ENCODE data around the gene PALS1.
"Not testable (repeated sequence)": the region's sequence is repeated elsewhere in the genome, so short reads cannot be mapped to it uniquely, and the experiment has no call there.

The PALS1 gene

DNA sequence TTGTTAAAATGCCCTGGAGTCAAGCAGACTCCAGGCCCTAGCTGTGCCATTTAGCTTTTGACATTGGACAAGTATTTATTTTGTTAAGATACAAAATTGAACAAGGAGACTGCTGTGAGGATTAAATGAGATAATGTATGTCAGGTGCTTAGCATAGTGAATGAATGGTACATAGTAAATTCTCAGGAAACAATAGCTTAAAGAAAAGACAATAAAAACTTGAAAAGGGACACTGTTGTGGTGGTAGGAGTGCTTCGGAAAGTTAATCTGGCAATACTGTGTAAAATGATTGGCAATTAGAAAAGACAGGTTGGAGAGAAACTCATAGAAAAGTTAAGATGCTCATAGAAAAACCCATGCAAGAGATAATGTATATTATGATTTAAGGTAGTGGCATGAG, 19.7 kb downstream of the PALS1 start:
- no peak for DNase-seq

DNA sequence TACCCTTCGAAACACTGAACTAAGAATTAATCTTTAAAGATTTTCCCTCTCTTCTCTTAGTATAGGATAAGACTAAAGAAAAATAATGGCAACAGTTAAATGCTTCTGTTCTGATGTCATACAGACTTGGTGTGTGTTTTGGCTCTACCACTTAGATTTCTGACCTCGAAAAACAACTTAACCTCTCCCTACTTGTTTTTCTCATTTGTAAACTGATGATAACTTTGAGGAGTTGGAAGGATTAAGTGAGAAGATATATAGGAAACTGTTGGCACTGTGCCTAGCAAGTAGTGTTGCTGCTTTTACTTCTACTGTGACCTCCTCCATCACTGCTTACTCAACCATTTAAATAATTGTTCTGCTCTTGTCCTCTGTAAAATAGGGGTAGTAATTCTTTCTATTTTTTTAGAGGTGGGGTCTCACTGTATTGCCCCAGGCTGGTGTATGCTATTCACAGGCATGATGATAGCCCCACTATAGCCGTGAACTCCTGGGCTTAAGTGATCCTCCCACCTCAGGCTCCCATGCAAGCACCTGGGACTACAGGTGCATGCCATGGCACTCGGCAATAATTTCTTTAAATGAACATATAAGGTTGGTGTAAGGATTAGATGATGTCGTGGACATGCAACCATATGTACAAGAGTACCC, 22.4 kb downstream of the PALS1 start:
- DNase-seq: no peak

DNA sequence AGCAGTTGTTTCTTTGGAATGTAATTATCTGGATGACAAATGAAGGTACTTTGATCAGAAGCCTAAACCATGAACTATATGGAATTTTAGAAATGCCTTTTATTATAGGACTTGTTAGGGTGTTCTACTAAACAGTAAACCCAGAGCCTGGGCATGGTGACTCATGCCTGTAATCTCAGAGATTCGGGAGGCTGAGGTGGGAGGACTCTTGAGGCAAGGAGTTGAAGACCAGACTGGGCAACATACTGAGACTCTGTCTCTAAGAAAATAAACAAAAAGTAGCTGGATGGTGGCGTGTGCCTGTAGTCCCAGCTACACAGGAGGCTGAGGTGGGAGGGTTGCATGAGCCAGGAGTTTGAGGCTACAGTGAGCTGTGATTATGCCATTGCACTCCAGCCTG, 23.9 kb downstream of the PALS1 start:
- no peak for DNase-seq

DNA sequence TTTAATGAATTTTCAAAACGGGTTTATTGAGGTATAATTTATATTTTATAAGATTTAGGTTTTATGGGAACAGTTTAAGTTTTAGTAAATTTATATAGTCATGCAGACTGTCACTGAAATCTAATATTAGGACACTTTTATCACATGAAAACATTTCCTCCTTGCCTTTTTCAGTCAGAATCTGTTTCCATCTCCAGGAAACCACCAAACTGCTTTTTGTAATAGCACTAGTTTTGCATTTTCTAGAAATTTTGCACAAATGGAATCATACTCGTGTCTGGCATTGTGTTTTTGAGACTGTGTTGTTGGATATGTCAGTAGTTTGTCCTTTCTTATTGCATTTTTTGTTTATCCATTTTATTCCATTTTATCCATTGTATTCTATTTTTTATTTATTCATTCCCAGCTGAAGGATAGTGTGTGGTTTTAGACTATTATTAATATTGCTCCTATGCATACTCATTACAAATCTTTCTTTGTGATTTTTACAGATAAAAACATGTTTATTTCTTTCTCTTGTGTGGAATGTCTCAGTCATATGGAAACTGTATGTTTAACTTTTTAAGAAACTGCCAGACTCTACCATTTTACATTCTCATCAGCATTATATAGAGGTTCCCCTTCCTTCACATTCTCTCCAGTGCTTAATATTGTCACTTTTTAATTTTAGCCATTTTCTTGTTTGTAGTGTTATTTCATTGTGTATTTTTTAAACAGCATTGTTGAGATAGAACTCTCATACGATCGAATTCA, 26.5 kb downstream of the PALS1 start:
- DNase-seq: no peak

DNA sequence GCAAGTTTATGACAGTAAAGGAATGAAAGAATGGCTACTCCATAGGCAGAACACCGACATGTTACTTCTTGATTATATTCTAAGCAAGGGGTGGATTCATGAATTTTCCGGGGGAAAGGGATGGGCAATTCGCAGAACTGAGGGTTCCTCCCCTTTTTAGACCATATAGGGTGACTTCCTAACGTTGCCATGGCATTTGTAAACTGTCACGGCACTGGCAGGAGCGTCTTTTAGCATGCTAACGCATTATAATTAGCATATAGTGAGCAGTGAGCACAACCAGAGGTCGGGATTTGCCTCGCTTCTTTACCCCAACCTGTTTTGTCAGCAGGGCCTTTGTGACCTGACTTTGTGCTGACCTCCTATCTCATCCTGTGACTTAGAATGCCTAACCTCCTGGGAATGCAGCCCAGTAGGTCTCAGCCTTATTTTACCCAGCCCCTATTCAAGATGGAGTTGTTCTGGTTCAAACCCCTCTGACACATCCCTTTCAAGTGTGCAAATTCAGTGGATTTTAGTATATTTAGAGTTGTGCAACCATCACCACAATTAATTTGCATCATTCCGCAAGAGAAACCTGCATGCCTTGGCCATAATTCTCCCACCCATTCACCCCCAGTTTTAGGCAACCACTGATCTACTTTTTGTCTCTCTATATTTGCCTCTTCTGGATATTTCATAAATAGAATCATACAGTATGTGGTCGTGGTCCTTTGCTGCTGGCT, 27.4 kb downstream of the PALS1 start:
- DNase-seq: no peak

DNA sequence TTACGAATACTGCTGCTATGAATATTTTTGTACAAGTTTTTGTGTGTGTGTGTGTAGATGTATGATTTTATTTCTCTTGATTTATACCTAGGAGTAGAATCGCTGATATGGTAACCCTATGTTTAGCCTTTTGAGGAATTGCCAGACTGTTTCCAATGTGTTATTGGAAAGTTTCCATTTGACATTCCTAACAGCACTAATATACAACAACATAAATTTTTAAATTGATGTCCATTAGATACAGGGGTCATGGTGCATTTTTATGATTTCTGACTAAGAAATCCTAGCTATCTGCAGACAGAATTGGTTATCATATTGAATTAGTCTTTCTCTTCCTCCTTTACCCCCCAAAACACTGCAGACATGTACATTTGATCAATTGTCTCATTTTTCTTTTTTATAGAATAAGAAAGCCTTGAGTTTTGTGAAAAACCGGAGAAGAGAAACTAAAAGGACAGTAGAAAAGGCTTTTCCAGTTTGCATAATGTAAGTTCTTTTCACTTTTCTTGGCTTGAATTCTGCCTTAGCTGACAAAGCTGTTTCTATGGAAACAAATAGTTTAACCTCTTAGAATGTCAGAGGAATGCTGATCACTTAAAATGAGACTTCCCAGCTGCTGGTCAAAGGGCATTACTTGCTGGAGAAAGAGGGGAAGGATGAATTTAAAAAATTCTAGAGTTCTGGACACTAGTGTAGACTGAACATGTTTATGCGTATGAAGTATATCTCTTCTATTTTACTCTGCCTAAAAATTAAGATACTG, 28.2 kb downstream of the PALS1 start:
- DNase-seq: no peak

DNA sequence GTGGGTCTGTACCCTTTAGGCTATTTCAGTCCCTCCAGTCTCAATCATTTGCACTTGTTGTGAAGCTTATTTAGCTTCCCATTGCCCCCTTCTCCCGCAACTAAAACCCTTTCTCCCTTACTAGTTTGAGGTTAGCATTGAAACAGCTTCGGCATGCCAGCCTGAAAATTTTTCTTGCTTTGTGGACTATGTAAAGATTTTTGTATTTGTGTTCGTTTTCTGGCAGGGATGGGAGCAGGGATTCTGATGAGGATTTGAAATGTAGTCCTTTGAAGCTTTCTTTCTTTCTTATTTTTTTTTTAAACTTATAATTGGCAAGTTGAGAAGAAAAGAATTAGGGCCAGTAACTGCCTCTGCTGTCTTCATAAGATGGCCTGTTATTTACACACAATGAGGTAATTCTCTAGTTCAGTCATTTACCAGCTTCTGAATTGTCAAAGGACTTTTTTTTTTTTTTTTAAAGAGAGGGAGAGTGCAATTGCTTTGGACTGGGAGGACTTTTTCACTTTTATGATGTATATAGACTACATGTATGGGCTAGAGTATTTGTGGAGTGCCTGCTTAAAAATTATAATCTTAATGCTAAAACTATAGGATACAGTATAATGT, 29.0 kb downstream of the PALS1 start:
- DNase-seq: no peak

DNA sequence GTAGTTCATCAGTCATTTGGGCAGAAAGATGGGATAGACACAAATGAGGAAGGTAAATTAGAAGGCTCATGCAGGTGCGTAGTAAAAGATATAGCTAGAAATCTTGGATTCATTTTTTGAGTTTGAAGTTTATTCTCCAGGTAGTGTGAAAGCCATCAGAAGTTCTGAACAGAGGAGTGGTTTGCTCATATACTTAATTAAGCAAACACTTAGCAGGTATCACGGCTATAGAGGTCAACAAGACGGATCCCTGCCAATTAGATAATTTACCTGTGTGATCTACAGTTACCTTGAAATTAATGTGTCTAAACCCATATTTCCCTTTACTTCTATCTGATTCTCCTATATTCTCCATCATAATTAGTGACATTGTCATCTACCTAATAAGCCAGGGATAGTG, 29.7 kb downstream of the PALS1 start:
- DNase-seq: no peak

DNA sequence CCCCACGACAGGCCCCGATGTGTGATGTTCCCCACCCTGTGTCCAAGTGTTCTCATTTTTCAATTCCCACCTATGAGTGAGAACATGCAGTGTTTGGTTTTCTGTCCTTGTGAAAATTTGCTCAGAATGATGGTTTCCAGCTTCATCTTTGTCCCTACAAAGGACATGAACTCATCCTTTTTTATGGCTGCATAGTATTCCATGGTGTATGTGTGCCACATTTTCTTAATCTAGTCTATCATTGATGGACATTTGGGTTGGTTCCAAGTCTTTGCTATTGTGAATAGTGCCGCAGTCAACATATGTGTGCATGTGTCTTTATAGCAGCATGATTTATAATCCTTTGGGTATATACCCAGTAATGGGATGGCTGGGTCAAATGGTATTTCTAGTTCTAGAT, 32.0 kb downstream of the PALS1 start:
- DNase-seq: not testable (repeated sequence)

DNA sequence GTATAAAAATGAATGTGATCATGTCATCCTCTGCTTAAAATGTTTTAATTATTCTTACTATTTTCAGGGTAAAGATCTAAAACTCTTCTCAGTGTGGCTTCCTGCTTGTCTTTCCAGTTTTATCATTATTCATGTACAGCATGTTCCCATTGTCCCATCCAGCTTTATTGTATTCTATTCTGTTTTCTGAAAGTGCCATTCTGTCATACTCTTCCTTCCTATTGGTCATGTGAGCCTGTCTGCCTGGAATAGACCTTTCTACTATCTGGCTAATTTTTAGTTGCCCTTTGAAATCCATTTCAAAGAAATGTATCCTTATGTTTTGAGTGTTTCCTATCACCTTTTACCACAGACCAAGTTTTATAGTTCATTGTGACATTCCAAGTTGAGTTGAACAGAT, 34.9 kb downstream of the PALS1 start:
- no peak for DNase-seq

DNA sequence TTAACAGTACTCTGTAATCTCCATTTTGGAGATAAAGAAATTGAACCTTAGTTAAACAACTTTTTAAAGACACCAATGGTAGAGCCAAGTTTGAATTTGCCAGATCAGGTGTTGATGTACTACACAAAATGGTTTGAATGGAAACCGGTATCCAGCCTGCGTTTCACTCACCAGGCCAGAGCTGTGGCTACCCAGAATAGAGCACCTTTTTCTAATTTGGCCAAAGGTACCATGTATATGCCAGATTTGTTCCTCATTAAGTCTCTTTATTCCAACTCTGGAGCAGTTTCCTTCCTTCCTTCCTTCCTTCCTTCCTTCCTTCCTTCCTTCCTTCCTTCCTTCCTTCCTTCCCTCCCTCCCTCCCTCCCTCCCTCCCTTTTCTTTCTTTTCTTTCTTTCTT, 39.3 kb downstream of the PALS1 start:
- no peak for DNase-seq

DNA sequence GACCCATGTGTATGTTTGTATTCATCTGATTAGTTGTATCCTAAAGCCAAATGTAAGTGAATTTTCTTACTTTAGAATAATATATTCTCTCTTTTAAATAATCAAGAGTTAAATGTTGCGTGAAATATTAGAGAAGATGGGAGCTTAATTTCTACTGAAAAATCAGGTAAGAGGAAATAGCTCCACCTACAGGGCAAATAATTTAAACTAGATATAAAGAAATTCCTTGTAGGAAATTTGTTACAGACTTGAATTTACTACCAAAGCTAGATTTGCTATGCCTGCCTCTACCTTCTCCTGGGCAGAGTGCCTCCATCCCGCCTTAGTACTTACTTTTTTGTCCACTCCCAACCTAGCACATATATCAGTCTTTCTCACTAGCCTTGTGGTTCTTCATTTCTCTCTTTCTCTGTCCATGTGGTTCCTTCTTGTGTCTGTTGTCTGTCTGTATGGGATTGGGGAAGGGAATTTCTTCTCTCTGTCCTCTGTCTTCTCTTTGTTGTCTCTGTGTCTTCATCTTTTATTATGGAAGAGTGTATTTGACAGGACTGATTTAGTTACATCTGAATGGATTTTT, 44.7 kb downstream of the PALS1 start:
- DNase-seq: peak; percentile 77

Measured in NCI-H1694 (cell line).